HG02623 (cell line): Measurements from ENCODE around the gene NAV2.

Experiments used
- ATAC-seq: cut with Tn5 transposase; IDR thresholded peaks from one replicate; pipeline ENCODE4 v1.9.1; 2021; ENCODE audit warnings: moderate library complexity; ENCODE audit not compliant: unreplicated experiment

NAV2 gene

GRCh38 chr11:19805376-19805775 lies 92.7 kb downstream of the NAV2 start:
- no peak for ATAC-seq

- no peak for ATAC-seq
Observed at GRCh38 chr11:19805827-19806226, 93.2 kb downstream of the NAV2 start.

GRCh38 chr11:19806251-19806650 lies 93.6 kb downstream of the NAV2 start:
- ATAC-seq = no peak

- ATAC-seq = no peak
Observed at GRCh38 chr11:19808076-19808911, 95.7 kb downstream of the NAV2 start.

- ATAC-seq = no peak
Observed at GRCh38 chr11:19810852-19811251, 98.2 kb downstream of the NAV2 start.

- no peak for ATAC-seq
Observed at GRCh38 chr11:19811380-19811779, 98.7 kb downstream of the NAV2 start.

GRCh38 chr11:19812096-19812495 lies 99.5 kb downstream of the NAV2 start:
- ATAC-seq = no peak

- no peak for ATAC-seq
Observed at GRCh38 chr11:19812710-19813109, 100.1 kb downstream of the NAV2 start.

GRCh38 chr11:19813158-19813879 lies 100.7 kb downstream of the NAV2 start:
- no peak for ATAC-seq

- ATAC-seq = no peak
Observed at GRCh38 chr11:19814421-19814820, 101.8 kb downstream of the NAV2 start.

GRCh38 chr11:19816040-19816439 lies 103.4 kb downstream of the NAV2 start:
- no peak for ATAC-seq

GRCh38 chr11:19816817-19817216 lies 104.2 kb downstream of the NAV2 start:
- no peak for ATAC-seq

GRCh38 chr11:19817265-19817851 lies 104.7 kb downstream of the NAV2 start:
- no peak for ATAC-seq

- ATAC-seq = no peak
Observed at GRCh38 chr11:19817870-19818269, 105.2 kb downstream of the NAV2 start.

- ATAC-seq = no peak
Observed at GRCh38 chr11:19818619-19819018, 106.0 kb downstream of the NAV2 start.

- no peak for ATAC-seq
Observed at GRCh38 chr11:19819148-19819547, 106.5 kb downstream of the NAV2 start.

GRCh38 chr11:19820100-19820499 lies 107.5 kb downstream of the NAV2 start:
- no peak for ATAC-seq

- ATAC-seq = no peak
Observed at GRCh38 chr11:19821412-19821875, 108.8 kb downstream of the NAV2 start.

- ATAC-seq = no peak
Observed at GRCh38 chr11:19821993-19822392, 109.4 kb downstream of the NAV2 start.

GRCh38 chr11:19822531-19822930 lies 109.9 kb downstream of the NAV2 start:
- ATAC-seq = no peak

- ATAC-seq = no peak
Observed at GRCh38 chr11:19826606-19827005, 114.0 kb downstream of the NAV2 start.
